H9 (cell line): ENCODE measurements around the gene VMAC. TPM values are rescaled to one million over a fixed set of nuclear protein-coding genes. Genes with fewer than 3 reads are reported as not detected.
A peak's percentile ranks its signal among the peaks of the same experiment; 100 is the strongest.

ENCODE experiments used
- DNase-seq: peaks from one replicate; pipeline ENCODE4 v3.0.0-alpha.2; 2017
- H2AFZ ChIP-seq: one replicate; pipeline ENCODE4 v1.6.1; 2013; ENCODE audit warnings: mild to moderate bottlenecking, low read length, control low read depth, moderate library complexity
- H2AK5ac ChIP-seq: 2 replicates; pipeline ENCODE4 v1.6.1; 2013; ENCODE audit warnings: low read length, control low read depth, mixed read lengths; ENCODE audit not compliant: insufficient read length
- H2BK120ac ChIP-seq: one replicate; pipeline ENCODE4 v1.6.1; 2013; ENCODE audit warnings: low read depth, mild to moderate bottlenecking, low read length, control low read depth, inconsistent platforms; ENCODE audit not compliant: poor library complexity, severe bottlenecking
- H2BK12ac ChIP-seq: 2 replicates; pipeline ENCODE4 v1.6.1; 2013; ENCODE audit warnings: low read length, control low read depth, mixed read lengths, low read depth; ENCODE audit not compliant: insufficient read length
- H2BK15ac ChIP-seq: 2 replicates; pipeline ENCODE4 v1.6.1; 2013; ENCODE audit warnings: low read depth, low read length, control low read depth
- H2BK20ac ChIP-seq: one replicate; pipeline ENCODE4 v1.6.1; 2013; ENCODE audit warnings: low read depth, mild to moderate bottlenecking, low read length, control low read depth, inconsistent platforms; ENCODE audit not compliant: poor library complexity, severe bottlenecking
- H2BK5ac ChIP-seq: 2 replicates; pipeline ENCODE4 v1.6.1; 2013; ENCODE audit warnings: low read length, control low read depth, mixed read lengths; ENCODE audit not compliant: insufficient read length
- H3K14ac ChIP-seq: 2 replicates; pipeline ENCODE4 v1.6.1; 2013; ENCODE audit warnings: low read length, control low read depth; ENCODE audit not compliant: insufficient read depth
- H3K18ac ChIP-seq: 2 replicates; pipeline ENCODE4 v1.6.1; 2013; ENCODE audit warnings: low read depth, mild to moderate bottlenecking, mixed read lengths, low read length, control low read depth; ENCODE audit not compliant: insufficient read length
- H3K23ac ChIP-seq: 2 replicates; pipeline ENCODE4 v1.6.1; 2013; ENCODE audit warnings: low read length, control low read depth, mixed read lengths, low read depth; ENCODE audit not compliant: insufficient read length
- H3K23me2 ChIP-seq: 2 replicates; pipeline ENCODE4 v1.6.1; 2013; ENCODE audit warnings: low read depth, mild to moderate bottlenecking, mixed read lengths, low read length, control low read depth; ENCODE audit not compliant: insufficient read length, poor library complexity, severe bottlenecking
- H3K27ac ChIP-seq: 2 replicates; pipeline ENCODE4 v1.5.1; 2013; ENCODE audit warnings: low read length, control low read depth, mixed read lengths, low read depth; ENCODE audit not compliant: insufficient read length
- H3K27me3 ChIP-seq: 2 replicates; pipeline ENCODE4 v1.6.1; 2013; ENCODE audit warnings: low read length, control low read depth, inconsistent platforms; ENCODE audit not compliant: insufficient read depth
- H3K4ac ChIP-seq: 2 replicates; pipeline ENCODE4 v1.6.1; 2013; ENCODE audit warnings: low read depth, mild to moderate bottlenecking, control low read depth, inconsistent platforms, low read length, moderate library complexity
- H3K4me1 ChIP-seq: 2 replicates; pipeline ENCODE4 v1.6.1; 2013; ENCODE audit warnings: low read length, control low read depth, inconsistent platforms; ENCODE audit not compliant: insufficient read depth
- H3K4me2 ChIP-seq: 2 replicates; pipeline ENCODE4 v1.6.1; 2013; ENCODE audit warnings: low read length, control low read depth, mixed read lengths; ENCODE audit not compliant: insufficient read length, insufficient read depth
- H3K56ac ChIP-seq: 2 replicates; pipeline ENCODE4 v1.6.1; 2013; ENCODE audit warnings: low read depth, mild to moderate bottlenecking, mixed read lengths, low read length, control low read depth; ENCODE audit not compliant: insufficient read length
- H3K79me1 ChIP-seq: 2 replicates; pipeline ENCODE4 v1.6.1; 2013; ENCODE audit warnings: low read depth, mild to moderate bottlenecking, moderate library complexity, low read length, control low read depth, inconsistent platforms; ENCODE audit not compliant: insufficient read depth, poor library complexity, severe bottlenecking
- H3K79me2 ChIP-seq: 2 replicates; pipeline ENCODE4 v1.6.1; 2013; ENCODE audit warnings: low read length, control low read depth, inconsistent platforms; ENCODE audit not compliant: insufficient read depth
- H3K9ac ChIP-seq: 2 replicates; pipeline ENCODE4 v1.6.1; 2013; ENCODE audit warnings: low read length, control low read depth, mixed read lengths; ENCODE audit not compliant: insufficient read length; ENCODE audit errors: extremely low read depth
- H3K9me3 ChIP-seq: one replicate; pipeline ENCODE4 v1.6.1; 2013; ENCODE audit warnings: low read depth, low read length, inconsistent platforms; ENCODE audit not compliant: control insufficient read depth
- H3T11ph ChIP-seq: one replicate; pipeline ENCODE4 v1.6.1; 2013; ENCODE audit warnings: mild to moderate bottlenecking, low read length, control low read depth, inconsistent platforms
- H4K20me1 ChIP-seq: one replicate; pipeline ENCODE4 v1.6.1; 2013; ENCODE audit not compliant: control insufficient read depth, insufficient read length, insufficient read depth
- H4K5ac ChIP-seq: 2 replicates; pipeline ENCODE4 v1.6.1; 2013; ENCODE audit warnings: low read depth, mild to moderate bottlenecking, mixed read lengths, low read length, control low read depth; ENCODE audit not compliant: insufficient read length
- H4K8ac ChIP-seq: replicated peaks from 2 replicates; pipeline ENCODE4 v1.6.1; 2013; ENCODE audit warnings: low read length, control low read depth, mixed read lengths, low read depth; ENCODE audit not compliant: insufficient read length
- H4K91ac ChIP-seq: 2 replicates; pipeline ENCODE4 v1.6.1; 2013; ENCODE audit warnings: low read depth, mild to moderate bottlenecking, moderate library complexity, mixed read lengths, low read length, control low read depth; ENCODE audit not compliant: insufficient read length
- H3K27ac Mint-ChIP-seq, 3 experiments: 2 replicates in 2 of 3; 3 replicates in 1 of 3; pipeline ENCODE4 v1.8.0; 2020 to 2021; ENCODE audit warnings: mixed read lengths in 3 of 3, mild to moderate bottlenecking in 1 of 3, moderate library complexity in 1 of 3
- H3K27me3 Mint-ChIP-seq: 2 replicates; pipeline ENCODE4 v1.8.0; 2021; ENCODE audit warnings: low read depth, mild to moderate bottlenecking, moderate library complexity, mixed read lengths
- H3K36me3 Mint-ChIP-seq, 3 experiments: 2 replicates in 2 of 3; 3 replicates in 1 of 3; pipeline ENCODE4 v1.8.0; 2020 to 2021; ENCODE audit warnings: low read depth in 3 of 3, mixed read lengths in 3 of 3; ENCODE audit not compliant: insufficient read depth in 1 of 3
- H3K4me1 Mint-ChIP-seq, 2 experiments: 2 replicates each; pipeline ENCODE4 v1.8.0; 2020; ENCODE audit warnings: mixed read lengths in 2 of 2
- H3K4me3 Mint-ChIP-seq, 2 experiments: 2 replicates in 1 of 2; 3 replicates in 1 of 2; pipeline ENCODE4 v1.8.0; 2020 to 2021; ENCODE audit warnings: mild to moderate bottlenecking in 2 of 2, mixed read lengths in 2 of 2, moderate library complexity in 1 of 2
- H3K9me3 Mint-ChIP-seq, 2 experiments: 2 replicates in 1 of 2; 3 replicates in 1 of 2; pipeline ENCODE4 v1.8.0; 2020; ENCODE audit warnings: mild to moderate bottlenecking in 2 of 2, mixed read lengths in 2 of 2, moderate library complexity in 1 of 2
- WGBS: extraction: QIAGEN DNeasy Blood & Tissue Kit; methylation state at CpG from one replicate; pipeline ENCODE4 v1.1.7; 2013; ENCODE audit warnings: missing lambda C conversion rate, low lambda C conversion rate, mixed read lengths; ENCODE audit not compliant: insufficient read length; ENCODE audit errors: extremely low coverage; 5-methylcytosine and 5-hydroxymethylcytosine counted together
- total RNA-seq: library from RNA; stranded (reverse); gene quantifications from 2 replicates; pipeline ENCODE4 v1.2.1, GENCODE V29; 2021
- TF ChIP-seq, protein P1 (sequence below): fragments of 200-600 bp; sonication (generic); conservative IDR thresholded peaks from 3 replicates; pipeline ENCODE4 v1.8.0; 2021; ENCODE audit warnings: antibody characterized with exemption, mild to moderate bottlenecking

Gene VMAC
- total RNA-seq, 1 experiment from 2014 or later, result 2.2 TPM

DNA sequence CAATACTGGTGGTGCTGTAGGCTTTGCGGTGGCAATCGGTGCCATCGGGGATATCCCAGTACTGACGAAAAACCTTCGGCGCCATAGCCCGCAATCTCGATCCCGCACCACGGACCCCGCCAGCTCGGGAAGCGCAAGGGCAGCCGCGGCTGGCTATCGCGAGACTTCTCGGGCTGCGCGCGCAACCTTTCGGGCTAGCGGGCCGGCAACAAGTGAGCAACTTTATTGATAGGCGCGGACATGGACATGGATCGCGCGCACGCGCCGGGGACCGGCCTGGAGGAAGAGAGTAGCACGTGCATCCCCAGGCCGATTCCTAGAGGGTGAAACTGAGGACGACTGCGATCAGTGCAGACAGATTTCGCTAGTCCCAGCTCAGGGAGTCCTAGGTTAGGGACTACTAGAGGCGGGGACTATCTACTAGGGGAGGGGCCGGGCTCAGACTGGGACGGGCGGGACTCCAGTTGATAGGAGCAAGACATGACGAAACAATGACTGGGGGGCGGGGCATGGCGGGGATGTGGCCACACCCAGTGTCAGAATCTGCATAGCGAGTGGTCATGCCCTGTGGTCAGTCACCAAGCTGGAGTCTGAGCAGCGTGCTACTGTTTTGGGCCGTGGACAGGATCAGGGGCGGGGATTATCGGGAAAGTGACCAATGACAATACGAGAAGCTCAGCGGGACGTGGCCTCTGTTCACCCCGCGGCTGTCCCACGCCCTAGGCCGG is 884 bp upstream of the VMAC start, which contains the start of gene NDUFA11:
NDUFA11 (minus strand) TSS at position 167 of the 728 bp plus-strand sequence; CDS start at position 85, 82 bp downstream.
- H2AFZ ChIP-seq, result no peak within 1 kb of the TSS
- no peaks in the 10 kb centered on the region for H3K27me3 Mint-ChIP-seq

More for the DNA sequence above, 884 bp upstream of the VMAC start, which contains the start of gene NDUFA11:
- Histone ChIP-seq H3K4me1 (no peaks in the 10 kb centered on the region), H4K91ac (peak within 1 kb of the TSS; percentile 5), H4K20me1 (no peaks in the 10 kb centered on the region), H2BK20ac (no peak within 1 kb of the TSS), H2BK15ac (no peak within 1 kb of the TSS), H3K9me3 (no peaks in the 10 kb centered on the region), H3K23ac (no peak within 1 kb of the TSS), H2BK5ac (no peak within 1 kb of the TSS), H3K27me3 (no peaks in the 10 kb centered on the region; the same call in 1 of the 2 replicates), H4K5ac (no peak within 1 kb of the TSS), H3K56ac (no peak within 1 kb of the TSS), H3K23me2 (peaks cover 3% of the 10 kb centered on the region), H2BK12ac (no peak within 1 kb of the TSS), H3T11ph (no peak within 1 kb of the TSS), H3K4me2 (peak within 1 kb of the TSS; percentile 89), H3K79me2 (peaks cover 18% of the 10 kb centered on the region; the same call in 1 of the 2 replicates), H3K18ac (peak within 1 kb of the TSS; percentile 93), H3K14ac (peak within 1 kb of the TSS; percentile 91), H3K9ac (peak within 1 kb of the TSS; percentile 94), H2BK120ac (no peak within 1 kb of the TSS), H2AK5ac (no peak within 1 kb of the TSS), H3K4ac (no peak within 1 kb of the TSS; the same call in 1 of the 2 replicates), H4K8ac (no peak within 1 kb of the TSS), H3K27ac (peak within 1 kb of the TSS; percentile 49), H3K79me1 (peaks cover 3% of the 10 kb centered on the region)
- DNase-seq, result peak; percentile 98
- peak within 1 kb of the TSS; percentile 98 to 99 for H3K4me3 Mint-ChIP-seq
- H3K27ac Mint-ChIP-seq, result peak within 1 kb of the TSS; percentile 98 to 99 (median 99)
- no peaks in the 10 kb centered on the region for H3K9me3 Mint-ChIP-seq
- peaks cover 2 to 5% of the 10 kb centered on the region in 2 experiments; a peak in 3 of 4 replicates for H3K4me1 Mint-ChIP-seq
- H3K36me3 Mint-ChIP-seq, result peaks cover 10 to 17% (median 12%) of the 10 kb centered on the region in 3 experiments
- TF ChIP-seq, protein P1, sequence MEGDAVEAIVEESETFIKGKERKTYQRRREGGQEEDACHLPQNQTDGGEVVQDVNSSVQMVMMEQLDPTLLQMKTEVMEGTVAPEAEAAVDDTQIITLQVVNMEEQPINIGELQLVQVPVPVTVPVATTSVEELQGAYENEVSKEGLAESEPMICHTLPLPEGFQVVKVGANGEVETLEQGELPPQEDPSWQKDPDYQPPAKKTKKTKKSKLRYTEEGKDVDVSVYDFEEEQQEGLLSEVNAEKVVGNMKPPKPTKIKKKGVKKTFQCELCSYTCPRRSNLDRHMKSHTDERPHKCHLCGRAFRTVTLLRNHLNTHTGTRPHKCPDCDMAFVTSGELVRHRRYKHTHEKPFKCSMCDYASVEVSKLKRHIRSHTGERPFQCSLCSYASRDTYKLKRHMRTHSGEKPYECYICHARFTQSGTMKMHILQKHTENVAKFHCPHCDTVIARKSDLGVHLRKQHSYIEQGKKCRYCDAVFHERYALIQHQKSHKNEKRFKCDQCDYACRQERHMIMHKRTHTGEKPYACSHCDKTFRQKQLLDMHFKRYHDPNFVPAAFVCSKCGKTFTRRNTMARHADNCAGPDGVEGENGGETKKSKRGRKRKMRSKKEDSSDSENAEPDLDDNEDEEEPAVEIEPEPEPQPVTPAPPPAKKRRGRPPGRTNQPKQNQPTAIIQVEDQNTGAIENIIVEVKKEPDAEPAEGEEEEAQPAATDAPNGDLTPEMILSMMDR, result no peak
- no CpG with 5 or more reads among the region's 57 CpGs for WGBS
